Kasumi-1 (cell line): ENCODE data around the gene RABEPK.
A peak's percentile ranks its signal among the peaks of the same experiment; 100 is the strongest.
"Not testable (repeated sequence)": the region's sequence is repeated elsewhere in the genome, so short reads cannot be mapped to it uniquely, and the experiment has no call there.

ENCODE experiments used
- DNase-seq, 2 experiments: peaks; one replicate each; lab custom pipeline; 2025; lab: John Stamatoyannopoulos, UW

RABEPK gene

GRCh38 chr9:125200216-125201047, at the start of gene RABEPK:
Gene RABEPK, plus strand, starts transcription at chr9:125200542. Its CDS starts 2,472 bp downstream, at chr9:125203014.
- DNase-seq: peak; percentile 90 to 91

GRCh38 chr9:125151730-125152129, 48.6 kb upstream of the RABEPK start:
- DNase-seq: no peak

- no peak for DNase-seq
These were observed 46.5 kb upstream of the RABEPK start for GRCh38 chr9:125153712-125154367.

GRCh38 chr9:125156551-125156950, 43.8 kb upstream of the RABEPK start:
- DNase-seq: no peak

- DNase-seq: no peak
These were observed 39.6 kb upstream of the RABEPK start for GRCh38 chr9:125160750-125161149.

- no peak for DNase-seq
These were observed 38.9 kb upstream of the RABEPK start for GRCh38 chr9:125161284-125161918.

GRCh38 chr9:125162891-125163290, 37.5 kb upstream of the RABEPK start:
- DNase-seq: not testable (repeated sequence)

GRCh38 chr9:125166762-125167161, 33.6 kb upstream of the RABEPK start:
- DNase-seq: no peak

- DNase-seq: no peak
These were observed 30.4 kb upstream of the RABEPK start for GRCh38 chr9:125169895-125170294.

- DNase-seq: peak in 1 of 2 experiments; percentile 11
These were observed 28.1 kb upstream of the RABEPK start for GRCh38 chr9:125172031-125172755.

GRCh38 chr9:125176636-125177035, 23.7 kb upstream of the RABEPK start:
- no peak for DNase-seq

GRCh38 chr9:125177888-125178287, 22.5 kb upstream of the RABEPK start:
- no peak for DNase-seq

GRCh38 chr9:125179776-125180175, 20.6 kb upstream of the RABEPK start:
- not testable (repeated sequence) for DNase-seq

- DNase-seq: no peak
These were observed 19.5 kb upstream of the RABEPK start for GRCh38 chr9:125180876-125181275.

GRCh38 chr9:125181756-125182155, 18.6 kb upstream of the RABEPK start:
- DNase-seq: not testable (repeated sequence)

- DNase-seq: no peak
These were observed 17.3 kb upstream of the RABEPK start for GRCh38 chr9:125183054-125183453.

- no peak for DNase-seq
These were observed 16.8 kb upstream of the RABEPK start for GRCh38 chr9:125183561-125183960.

- DNase-seq: peak in 1 of 2 experiments; percentile 57
These were observed 11.4 kb upstream of the RABEPK start for GRCh38 chr9:125189011-125189360.

- DNase-seq: peak; percentile 97
These were observed 10.7 kb upstream of the RABEPK start, which contains the start of gene PPP6C for GRCh38 chr9:125189361-125190289. Gene PPP6C, minus strand, starts transcription at chr9:125189803. Its CDS starts 85 bp downstream, at chr9:125189718.

GRCh38 chr9:125190361-125190801, 10.0 kb upstream of the RABEPK start:
- DNase-seq: no peak

- DNase-seq: not testable (repeated sequence)
These were observed 5.9 kb upstream of the RABEPK start for GRCh38 chr9:125194466-125194865.
